Kidney epithelial cell (primary cell): ENCODE data around the gene ATP23. TPM values are rescaled to one million over a fixed set of nuclear protein-coding genes. Genes with fewer than 3 reads are reported as not detected.
A peak's percentile ranks its signal among the peaks of the same experiment; 100 is the strongest.

Experiments
- DNase-seq: peaks from one replicate; pipeline ENCODE4 v3.0.0-alpha.2; 2010; ENCODE audit warnings: low read depth
- H3K27me3 ChIP-seq: 2 replicates; pipeline ENCODE4 v1.6.0; 2011; ENCODE audit warnings: low read length; ENCODE audit not compliant: control insufficient read depth, insufficient read depth
- H3K36me3 ChIP-seq: 2 replicates; pipeline ENCODE4 v1.5.1; 2011; ENCODE audit warnings: low read length; ENCODE audit not compliant: control insufficient read depth, insufficient read depth
- H3K4me3 ChIP-seq: 2 replicates; pipeline ENCODE4 v1.5.1; 2011; ENCODE audit warnings: low read depth, mild to moderate bottlenecking, control low read depth, low read length
- CTCF ChIP-seq: IDR thresholded peaks from 2 replicates; pipeline ENCODE4 v1.5.1; 2011; ENCODE audit warnings: mild to moderate bottlenecking, moderate library complexity, low read length, control low read depth, inconsistent platforms; ENCODE audit not compliant: insufficient read depth, poor library complexity, severe bottlenecking
- total RNA-seq: library from RNA; depleted of rRNA; stranded (reverse); fragments of >200 nt; gene quantifications from 2 replicates; pipeline ENCODE4 v1.2.3, GENCODE V29; 2015

The ATP23 gene
- total RNA-seq, 1 donor from 2014 or later, result 8.0 TPM

DNA sequence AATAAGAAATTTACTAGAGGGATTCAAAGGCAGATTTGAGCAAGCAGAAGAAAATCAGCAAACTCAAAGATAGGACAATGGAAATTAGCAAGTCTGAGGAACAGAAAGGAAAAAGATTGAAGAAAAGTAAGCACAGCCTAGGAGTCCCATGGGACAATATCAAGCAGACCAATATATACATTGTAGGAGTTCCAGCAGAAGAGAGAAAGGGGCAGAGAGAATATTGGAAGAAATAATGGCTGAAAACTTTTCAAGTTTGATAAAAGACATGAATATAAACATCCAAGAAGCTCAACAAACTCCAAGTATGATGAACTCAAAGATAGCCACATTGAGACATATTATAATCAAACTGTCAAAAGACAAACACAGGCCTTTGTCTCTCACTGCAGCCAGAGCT is 25.2 kb downstream of the ATP23 start:
- DNase-seq, result no peak
- Histone ChIP-seq H3K27me3 (no peaks in the 10 kb centered on the region), H3K36me3 (no peaks in the 10 kb centered on the region), H3K4me3 (no peak overlapping the region)
- TF ChIP-seq CTCF, result no peak

DNA sequence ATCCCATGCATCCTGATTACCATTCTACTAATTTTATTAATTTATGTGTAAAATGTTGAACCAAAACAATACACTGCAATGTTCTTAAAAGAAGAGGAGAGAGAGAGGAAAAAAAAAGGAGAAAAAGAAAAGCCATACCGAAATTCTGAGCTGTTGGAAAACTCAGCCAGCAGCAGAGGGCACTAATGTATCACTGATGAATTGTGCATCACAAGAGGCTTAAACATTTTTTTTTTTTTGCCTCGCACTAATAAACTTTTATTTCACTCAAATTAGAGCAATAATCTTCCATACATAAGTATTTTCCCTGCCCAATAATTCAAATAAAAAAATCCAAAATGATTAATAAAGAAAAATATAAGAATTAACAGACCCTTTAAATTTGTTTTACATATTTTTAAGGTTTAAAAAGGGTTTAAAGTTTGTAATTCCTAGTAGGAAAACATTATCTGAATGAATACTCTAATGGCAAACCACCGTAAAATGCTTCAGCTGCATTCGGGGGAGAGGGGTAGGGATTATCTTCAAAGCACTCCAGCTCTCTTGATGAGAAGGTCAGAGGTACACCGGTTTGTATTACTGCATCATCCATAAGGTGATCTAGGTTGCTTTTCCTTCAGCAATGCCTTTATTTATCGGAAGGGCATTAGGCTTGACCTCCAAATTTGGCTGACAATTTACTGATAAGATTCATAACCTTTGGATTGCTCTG is 41.9 kb downstream of the ATP23 start:
- DNase-seq, result peak; percentile 29
- no peaks in the 10 kb centered on the region for H3K27me3 ChIP-seq
- H3K36me3 ChIP-seq, result no peaks in the 10 kb centered on the region
- peak; percentile 67 for TF ChIP-seq CTCF
- no peak overlapping the region for H3K4me3 ChIP-seq

- H3K4me3 ChIP-seq, result no peak overlapping the region
- H3K27me3 ChIP-seq, result no peaks in the 10 kb centered on the region
- no peaks in the 10 kb centered on the region for H3K36me3 ChIP-seq
- TF ChIP-seq CTCF, result no peak
- no peak for DNase-seq
Measured at GRCh38 chr12:57983858-57984505, 42.6 kb downstream of the ATP23 start.

DNA sequence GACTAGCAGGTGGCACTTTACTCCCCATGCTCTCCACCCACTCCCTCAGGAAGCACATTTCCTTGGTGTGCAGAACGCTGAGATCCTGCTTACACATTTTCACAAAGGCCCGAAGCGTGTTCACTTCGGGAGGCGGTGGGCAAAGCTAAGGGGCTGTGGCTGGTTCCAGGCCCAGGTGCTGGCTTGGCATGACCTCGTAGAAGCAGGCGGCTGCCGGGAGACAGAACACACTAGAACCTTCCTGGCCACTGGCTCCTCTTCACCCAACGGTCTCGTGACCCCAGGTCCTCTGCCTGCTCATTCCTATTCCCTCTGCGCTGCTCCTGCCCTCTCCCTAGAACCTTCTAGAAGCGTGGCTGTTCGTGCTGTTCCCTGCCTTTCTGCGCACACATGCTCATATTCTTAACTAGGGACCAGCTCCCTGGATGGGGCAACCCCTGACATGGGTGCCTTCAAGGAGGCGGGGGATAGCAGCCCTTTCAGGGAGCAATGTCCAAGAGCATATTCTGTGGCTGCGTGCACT is 43.3 kb downstream of the ATP23 start:
- H3K36me3 ChIP-seq, result no peaks in the 10 kb centered on the region
- H3K4me3 ChIP-seq, result no peak overlapping the region
- no peak for TF ChIP-seq CTCF

GRCh38 chr12:57985685-57986084 is 44.3 kb downstream of the ATP23 start:
- H3K4me3 ChIP-seq, result no peak overlapping the region
- H3K36me3 ChIP-seq, result no peaks in the 10 kb centered on the region
- TF ChIP-seq CTCF, result no peak
- DNase-seq, result no peak
- no peaks in the 10 kb centered on the region for H3K27me3 ChIP-seq

More for the DNA sequence above, 43.3 kb downstream of the ATP23 start:
- no peaks in the 10 kb centered on the region for H3K27me3 ChIP-seq
- DNase-seq, result no peak
